ENCODE results near the gene RER1.

- TF ChIP-seq CTCF (conservative IDR thresholded peaks at IDR 0.05): no peak
- TF ChIP-seq ZFX (IDR thresholded peaks at IDR 0.05): no peak
Observed at GRCh38 chr1:2393471-2393877, 1.8 kb downstream of the RER1 start.

All from C4-2B (cell line).